HL-60 (cell line): ENCODE measurements around the gene TAPT1.

ENCODE experiments used
- DNase-seq, 2 experiments: peaks; one replicate each; pipeline ENCODE4 v3.0.0-alpha.2; 2010 to 2020; ENCODE audit warnings: low read depth in 1 of 2, low spot score in 1 of 2
- H3K27ac ChIP-seq: fragments of 250-450 bp; sonication (Bioruptor Pico); replicated peaks from 2 replicates; pipeline ENCODE4 v1.5.1; 2020; ENCODE audit warnings: mild to moderate bottlenecking, moderate library complexity
- H3K27me3 ChIP-seq: fragments of 250-450 bp; sonication (Bioruptor Pico); 2 replicates; pipeline ENCODE4 v1.5.1; 2021; ENCODE audit warnings: mild to moderate bottlenecking, moderate library complexity; ENCODE audit not compliant: insufficient read depth, poor library complexity, severe bottlenecking
- H3K4me3 ChIP-seq: replicated peaks from 2 replicates; pipeline ENCODE4 v1.5.1; 2011; ENCODE audit warnings: mild to moderate bottlenecking, control low read depth, low read length; ENCODE audit not compliant: insufficient read depth
- GABPA ChIP-seq: IDR thresholded peaks from 2 replicates; pipeline ENCODE4 v1.6.1; 2012; ENCODE audit warnings: low read depth
- POLR2AphosphoS5 ChIP-seq: IDR thresholded peaks from 2 replicates; pipeline ENCODE4 v1.6.1; 2012; ENCODE audit warnings: low read depth
- SPI1 ChIP-seq: IDR thresholded peaks from 2 replicates; pipeline ENCODE4 v1.6.1; 2012; ENCODE audit warnings: low read depth, mild to moderate bottlenecking, borderline replicate concordance
- TF ChIP-seq, protein P1 (sequence below): IDR thresholded peaks from one replicate; pipeline ENCODE4 v1.5.1; 2011; ENCODE audit warnings: low read length, control low read depth, inconsistent platforms; ENCODE audit not compliant: insufficient read depth
- TF ChIP-seq, protein P2 (sequence below): IDR thresholded peaks from 2 replicates; pipeline ENCODE4 v1.6.1; 2012; ENCODE audit warnings: low read depth; ENCODE audit not compliant: insufficient replicate concordance

Gene TAPT1

DNA sequence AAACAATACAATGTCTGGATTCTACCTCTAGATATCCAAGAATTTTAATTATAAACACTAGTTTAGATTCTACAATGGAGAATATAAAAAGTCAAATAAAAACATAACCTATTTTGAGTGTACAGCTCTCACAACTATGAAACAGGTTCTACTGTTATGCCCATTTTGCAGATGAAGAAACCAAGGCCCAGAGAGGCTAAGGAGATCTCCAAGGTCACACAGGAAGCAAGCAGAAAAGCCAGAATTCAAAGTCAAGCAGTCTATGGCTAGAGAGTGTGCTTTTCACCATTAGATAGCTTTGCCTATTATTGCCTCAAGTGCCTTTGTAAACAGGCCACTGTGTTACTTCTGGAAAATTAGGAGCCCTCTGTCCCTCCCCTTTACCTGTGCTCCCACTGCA is 7.3 kb downstream of the TAPT1 start:
- Histone ChIP-seq H3K4me3 (no peak overlapping the region), H3K27ac (no peak overlapping the region), H3K27me3 (no peaks in the 10 kb centered on the region)
- TF ChIP-seq SPI1: no peak
- TF ChIP-seq, protein P1, sequence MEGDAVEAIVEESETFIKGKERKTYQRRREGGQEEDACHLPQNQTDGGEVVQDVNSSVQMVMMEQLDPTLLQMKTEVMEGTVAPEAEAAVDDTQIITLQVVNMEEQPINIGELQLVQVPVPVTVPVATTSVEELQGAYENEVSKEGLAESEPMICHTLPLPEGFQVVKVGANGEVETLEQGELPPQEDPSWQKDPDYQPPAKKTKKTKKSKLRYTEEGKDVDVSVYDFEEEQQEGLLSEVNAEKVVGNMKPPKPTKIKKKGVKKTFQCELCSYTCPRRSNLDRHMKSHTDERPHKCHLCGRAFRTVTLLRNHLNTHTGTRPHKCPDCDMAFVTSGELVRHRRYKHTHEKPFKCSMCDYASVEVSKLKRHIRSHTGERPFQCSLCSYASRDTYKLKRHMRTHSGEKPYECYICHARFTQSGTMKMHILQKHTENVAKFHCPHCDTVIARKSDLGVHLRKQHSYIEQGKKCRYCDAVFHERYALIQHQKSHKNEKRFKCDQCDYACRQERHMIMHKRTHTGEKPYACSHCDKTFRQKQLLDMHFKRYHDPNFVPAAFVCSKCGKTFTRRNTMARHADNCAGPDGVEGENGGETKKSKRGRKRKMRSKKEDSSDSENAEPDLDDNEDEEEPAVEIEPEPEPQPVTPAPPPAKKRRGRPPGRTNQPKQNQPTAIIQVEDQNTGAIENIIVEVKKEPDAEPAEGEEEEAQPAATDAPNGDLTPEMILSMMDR: no peak
- no peak for DNase-seq

GRCh38 chr4:16217300-16218051 is 8.8 kb downstream of the TAPT1 start:
- no peak for DNase-seq
- H3K27ac ChIP-seq: 0 out of 2 replicates have a peak overlapping the region, but pooled peaks have one; percentile 6
- no peak overlapping the region for H3K4me3 ChIP-seq
- H3K27me3 ChIP-seq: no peaks in the 10 kb centered on the region
- TF ChIP-seq, protein P1: no peak
- peak; percentile 95 for TF ChIP-seq SPI1
- no peak for TF ChIP-seq GABPA
- TF ChIP-seq POLR2AphosphoS5: no peak
- TF ChIP-seq, protein P2, sequence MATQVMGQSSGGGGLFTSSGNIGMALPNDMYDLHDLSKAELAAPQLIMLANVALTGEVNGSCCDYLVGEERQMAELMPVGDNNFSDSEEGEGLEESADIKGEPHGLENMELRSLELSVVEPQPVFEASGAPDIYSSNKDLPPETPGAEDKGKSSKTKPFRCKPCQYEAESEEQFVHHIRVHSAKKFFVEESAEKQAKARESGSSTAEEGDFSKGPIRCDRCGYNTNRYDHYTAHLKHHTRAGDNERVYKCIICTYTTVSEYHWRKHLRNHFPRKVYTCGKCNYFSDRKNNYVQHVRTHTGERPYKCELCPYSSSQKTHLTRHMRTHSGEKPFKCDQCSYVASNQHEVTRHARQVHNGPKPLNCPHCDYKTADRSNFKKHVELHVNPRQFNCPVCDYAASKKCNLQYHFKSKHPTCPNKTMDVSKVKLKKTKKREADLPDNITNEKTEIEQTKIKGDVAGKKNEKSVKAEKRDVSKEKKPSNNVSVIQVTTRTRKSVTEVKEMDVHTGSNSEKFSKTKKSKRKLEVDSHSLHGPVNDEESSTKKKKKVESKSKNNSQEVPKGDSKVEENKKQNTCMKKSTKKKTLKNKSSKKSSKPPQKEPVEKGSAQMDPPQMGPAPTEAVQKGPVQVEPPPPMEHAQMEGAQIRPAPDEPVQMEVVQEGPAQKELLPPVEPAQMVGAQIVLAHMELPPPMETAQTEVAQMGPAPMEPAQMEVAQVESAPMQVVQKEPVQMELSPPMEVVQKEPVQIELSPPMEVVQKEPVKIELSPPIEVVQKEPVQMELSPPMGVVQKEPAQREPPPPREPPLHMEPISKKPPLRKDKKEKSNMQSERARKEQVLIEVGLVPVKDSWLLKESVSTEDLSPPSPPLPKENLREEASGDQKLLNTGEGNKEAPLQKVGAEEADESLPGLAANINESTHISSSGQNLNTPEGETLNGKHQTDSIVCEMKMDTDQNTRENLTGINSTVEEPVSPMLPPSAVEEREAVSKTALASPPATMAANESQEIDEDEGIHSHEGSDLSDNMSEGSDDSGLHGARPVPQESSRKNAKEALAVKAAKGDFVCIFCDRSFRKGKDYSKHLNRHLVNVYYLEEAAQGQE: no peak

GRCh38 chr4:16213121-16213520 is 13.2 kb downstream of the TAPT1 start:
- Histone ChIP-seq H3K27me3 (no peaks in the 10 kb centered on the region), H3K27ac (no peak overlapping the region), H3K4me3 (no peak overlapping the region)
- DNase-seq: no peak
- TF ChIP-seq SPI1: no peak
- TF ChIP-seq, protein P1: no peak
- no peak for TF ChIP-seq POLR2AphosphoS5
- TF ChIP-seq GABPA: no peak
- TF ChIP-seq, protein P2: no peak
